H1 (cell line): Measurements from ENCODE around the gene APOL3. TPM values are rescaled to one million over a fixed set of nuclear protein-coding genes. Genes with fewer than 3 reads are reported as not detected.

ENCODE experiments used
- CTCF ChIA-PET: fragments of 300-600 bp; sonication (Branson Sonifier 250); formaldehyde crosslinking; loops from one replicate; lab custom pipeline; 2021; ENCODE audit not compliant: partially characterized antibody; lab: Charles Lee
- POLR2A ChIA-PET: fragments of 300-600 bp; sonication (Branson Sonifier 250); formaldehyde crosslinking; loops from one replicate; lab custom pipeline; 2021; ENCODE audit warnings: inconsistent platforms; ENCODE audit not compliant: partially characterized antibody; lab: Charles Lee
- DNase-seq, 2 experiments: peaks; one replicate each; pipeline versions ENCODE4 v3.0.0 to v3.0.0-alpha.2; 2010 to 2022; ENCODE audit warnings: low spot score in 2 of 2, low read depth in 1 of 2, mixed read lengths in 1 of 2
- FAIRE-seq: peaks from 2 replicates; lab custom pipeline; 2011; peaks lifted over from hg19 to GRCh38; lab: Jason Lieb, UNC
- H2AFZ ChIP-seq: 2 replicates; pipeline ENCODE4 v1.8.1; 2012; ENCODE audit warnings: low read length, inconsistent platforms
- H2AK5ac ChIP-seq: 2 replicates; pipeline ENCODE4 v1.6.1; 2013; ENCODE audit warnings: low read depth, low read length
- H2BK120ac ChIP-seq: replicated peaks from 2 replicates; pipeline ENCODE3; 2013; ENCODE audit warnings: low read depth, low read length, inconsistent platforms
- H2BK12ac ChIP-seq: 2 replicates; pipeline ENCODE4 v1.6.1; 2013; ENCODE audit warnings: low read depth, low read length
- H2BK15ac ChIP-seq: 2 replicates; pipeline ENCODE4 v1.6.1; 2013; ENCODE audit warnings: low read length
- H2BK20ac ChIP-seq: 2 replicates; pipeline ENCODE4 v1.6.1; 2013; ENCODE audit warnings: low read length
- H2BK5ac ChIP-seq: 2 replicates; pipeline ENCODE4 v1.6.1; 2013; ENCODE audit warnings: low read depth, low read length
- H3K14ac ChIP-seq: 2 replicates; pipeline ENCODE4 v1.6.1; 2013; ENCODE audit warnings: inconsistent platforms; ENCODE audit not compliant: insufficient read length
- H3K18ac ChIP-seq: 2 replicates; pipeline ENCODE4 v1.6.1; 2013; ENCODE audit warnings: low read length; ENCODE audit errors: extremely low read depth
- H3K23ac ChIP-seq: 2 replicates; pipeline ENCODE4 v1.6.1; 2013; ENCODE audit warnings: inconsistent platforms; ENCODE audit not compliant: insufficient read length
- H3K23me2 ChIP-seq: 2 replicates; pipeline ENCODE4 v1.6.1; 2013; ENCODE audit warnings: low read depth, low read length
- H3K27ac ChIP-seq: 2 replicates; pipeline ENCODE4 v1.6.1; 2011; ENCODE audit warnings: low read depth, low read length, inconsistent platforms
- H3K27me3 ChIP-seq, 4 experiments: replicated peaks in 1 of 4; 1 replicate in 1 of 4; 2 replicates in 3 of 4; pipeline versions ENCODE4 v1.6.1 to v1.8.1; 2011 to 2013; ENCODE audit warnings: low read length in 3 of 4, mild to moderate bottlenecking in 3 of 4, inconsistent platforms in 2 of 4, mixed read lengths in 2 of 4, moderate library complexity in 1 of 4; ENCODE audit not compliant: control insufficient read depth in 3 of 4, insufficient read depth in 3 of 4; ENCODE audit errors: extremely low read depth in 1 of 4
- H3K36me3 ChIP-seq, 4 experiments: 2 replicates each; pipeline versions ENCODE4 v1.6.1 to v1.8.1; 2011 to 2013; ENCODE audit warnings: mild to moderate bottlenecking in 4 of 4, low read length in 3 of 4, moderate library complexity in 2 of 4, control low read depth in 1 of 4, inconsistent platforms in 1 of 4; ENCODE audit not compliant: insufficient read depth in 4 of 4, control insufficient read depth in 2 of 4
- H3K4ac ChIP-seq: replicated peaks from 2 replicates; pipeline ENCODE3; 2013; ENCODE audit warnings: low read length, low read depth, mixed read lengths, inconsistent platforms; ENCODE audit not compliant: insufficient read length
- H3K4me1 ChIP-seq, 4 experiments: replicated peaks in 1 of 4; 1 replicate in 1 of 4; 2 replicates in 3 of 4; pipeline versions ENCODE4 v1.6.1 to v1.8.1; 2011 to 2013; ENCODE audit warnings: low read length in 3 of 4, inconsistent platforms in 2 of 4, mixed read lengths in 1 of 4; ENCODE audit not compliant: insufficient read depth in 4 of 4, control insufficient read depth in 3 of 4
- H3K4me2 ChIP-seq, 2 experiments: 2 replicates each; pipeline versions ENCODE4 v1.6.1 to v1.8.1; 2011 to 2013; ENCODE audit warnings: low read depth in 2 of 2, low read length in 2 of 2, control low read depth in 1 of 2, inconsistent platforms in 1 of 2, mild to moderate bottlenecking in 1 of 2; ENCODE audit not compliant: insufficient read depth in 1 of 2
- H3K4me3 ChIP-seq, 4 experiments: fragments of 200-600, 300-600 bp in 1 of 4; sonication (generic), shearing (Covaris generic), sonication (Bioruptor Twin) in 1 of 4; 2 replicates each; pipeline versions ENCODE4 v1.5.1 to v1.8.1; 2011 to 2016; ENCODE audit warnings: low read length in 4 of 4, low read depth in 3 of 4, control low read depth in 2 of 4, inconsistent platforms in 2 of 4, mild to moderate bottlenecking in 2 of 4, mixed read lengths in 1 of 4, moderate library complexity in 1 of 4; ENCODE audit not compliant: insufficient read depth in 2 of 4; ENCODE audit errors: extremely low read depth in 1 of 4
- H3K56ac ChIP-seq: replicated peaks from 2 replicates; pipeline ENCODE3; 2013; ENCODE audit warnings: low read depth, mild to moderate bottlenecking, mixed read lengths, low read length, inconsistent platforms; ENCODE audit not compliant: insufficient read length
- H3K79me1 ChIP-seq: 2 replicates; pipeline ENCODE4 v1.6.1; 2013; ENCODE audit warnings: low read depth, low read length, control low read depth
- H3K79me2 ChIP-seq, 2 experiments: 2 replicates each; pipeline versions ENCODE4 v1.6.1 to v1.8.1; 2012 to 2013; ENCODE audit warnings: low read length in 2 of 2, mild to moderate bottlenecking in 2 of 2, inconsistent platforms in 1 of 2; ENCODE audit not compliant: insufficient read depth in 2 of 2, control insufficient read depth in 1 of 2
- H3K9ac ChIP-seq, 4 experiments: replicated peaks in 1 of 4; 1 replicate in 1 of 4; 2 replicates in 3 of 4; pipeline versions ENCODE4 v1.6.1 to v1.8.1; 2011 to 2013; ENCODE audit warnings: low read depth in 3 of 4, low read length in 3 of 4, control low read depth in 2 of 4, mild to moderate bottlenecking in 2 of 4, moderate library complexity in 2 of 4, inconsistent platforms in 1 of 4; ENCODE audit errors: extremely low read depth in 1 of 4
- H3K9me3 ChIP-seq, 2 experiments: 2 replicates each; pipeline versions ENCODE4 v1.6.1 to v1.8.1; 2012 to 2013; ENCODE audit warnings: mild to moderate bottlenecking in 2 of 2, moderate library complexity in 2 of 2, control low read depth in 1 of 2, inconsistent platforms in 1 of 2, low read depth in 1 of 2, low read length in 1 of 2, mixed read lengths in 1 of 2; ENCODE audit not compliant: insufficient read depth in 2 of 2
- H4K20me1 ChIP-seq, 2 experiments: replicated peaks in 1 of 2; 2 replicates each; pipeline versions ENCODE3 to v1.8.1; 2011 to 2013; ENCODE audit warnings: inconsistent platforms in 2 of 2, low read length in 2 of 2, mild to moderate bottlenecking in 1 of 2; ENCODE audit not compliant: insufficient read depth in 2 of 2, control insufficient read depth in 1 of 2
- H4K5ac ChIP-seq: 2 replicates; pipeline ENCODE4 v1.6.1; 2013; ENCODE audit warnings: low read length, low read depth, mixed read lengths, inconsistent platforms; ENCODE audit not compliant: insufficient read length
- H4K8ac ChIP-seq: 2 replicates; pipeline ENCODE4 v1.8.0; 2013; ENCODE audit warnings: mild to moderate bottlenecking, moderate library complexity, low read length, inconsistent platforms; ENCODE audit not compliant: insufficient read depth; ENCODE audit errors: extremely low read depth
- H4K91ac ChIP-seq: replicated peaks from 2 replicates; pipeline ENCODE3; 2013; ENCODE audit warnings: low read length, mixed read lengths, inconsistent platforms; ENCODE audit not compliant: insufficient read length
- BRCA1 ChIP-seq: IDR thresholded peaks from 2 replicates; pipeline ENCODE4 v1.6.1; 2012; ENCODE audit warnings: low read depth, low read length, improper control_type of control experiment
- CEBPB ChIP-seq: IDR thresholded peaks from 2 replicates; pipeline ENCODE4 v1.6.1; 2012; ENCODE audit warnings: low read depth, low read length
- CREB1 ChIP-seq: IDR thresholded peaks from 2 replicates; pipeline ENCODE4 v1.6.1; 2012; ENCODE audit warnings: inconsistent platforms
- E2F6 ChIP-seq: IDR thresholded peaks from 2 replicates; pipeline ENCODE4 v1.6.1; 2012; ENCODE audit warnings: inconsistent platforms
- HDAC6 ChIP-seq: IDR thresholded peaks from one replicate; pipeline ENCODE4 v1.7.1; 2012; ENCODE audit warnings: low read depth, mild to moderate bottlenecking, inconsistent platforms, low read length, moderate library complexity
- JUND ChIP-seq: IDR thresholded peaks from 2 replicates; pipeline ENCODE4 v1.6.1; 2011; ENCODE audit warnings: mild to moderate bottlenecking, improper control_type of control experiment, low read length
- KDM5A ChIP-seq: fragments of 200-600 bp; IDR thresholded peaks from 2 replicates; pipeline ENCODE4 v1.7.1; 2012; ENCODE audit warnings: mild to moderate bottlenecking, low read length, inconsistent platforms, mixed read lengths
- MAFK ChIP-seq: IDR thresholded peaks from 2 replicates; pipeline ENCODE4 v1.6.1; 2012; ENCODE audit warnings: low read depth, mild to moderate bottlenecking, improper control_type of control experiment, low read length
- MAX ChIP-seq: IDR thresholded peaks from 2 replicates; pipeline ENCODE4 v1.6.1; 2012; ENCODE audit warnings: inconsistent platforms
- NRF1 ChIP-seq: IDR thresholded peaks from 2 replicates; pipeline ENCODE4 v1.6.1; 2011; ENCODE audit warnings: mild to moderate bottlenecking, low read depth, low read length, improper control_type of control experiment
- POLR2AphosphoS5 ChIP-seq: IDR thresholded peaks from 2 replicates; pipeline ENCODE4 v1.6.1; 2011; ENCODE audit warnings: low read depth, low read length
- RFX5 ChIP-seq: IDR thresholded peaks from 2 replicates; pipeline ENCODE4 v1.6.1; 2011; ENCODE audit warnings: low read depth, low read length, improper control_type of control experiment, borderline replicate concordance
- SP1 ChIP-seq: IDR thresholded peaks from 2 replicates; pipeline ENCODE4 v1.6.1; 2011; ENCODE audit warnings: low read depth, low read length
- SRF ChIP-seq: IDR thresholded peaks from 2 replicates; pipeline ENCODE4 v1.6.1; 2011; ENCODE audit warnings: mild to moderate bottlenecking, low read depth, low read length, moderate library complexity
- SUZ12 ChIP-seq: fragments of 200-600 bp; sonication (generic); IDR thresholded peaks from 2 replicates; pipeline ENCODE4 v1.6.1; 2012; ENCODE audit warnings: mild to moderate bottlenecking, inconsistent platforms, low read length, moderate library complexity, mixed read lengths
- TEAD4 ChIP-seq: IDR thresholded peaks from 2 replicates; pipeline ENCODE4 v1.6.1; 2012; ENCODE audit warnings: low read depth, low read length, inconsistent platforms, mixed read lengths
- WGBS, 2 experiments: shearing (Covaris generic) in 1 of 2; methylation state at CpG; one replicate each; pipeline versions ENCODE4 v1.1.6 to v1.1.7; 2013 to 2015; ENCODE audit warnings: low lambda C conversion rate in 2 of 2, mixed read lengths in 2 of 2, inconsistent platforms in 1 of 2, low coverage in 1 of 2, missing lambda C conversion rate in 1 of 2; ENCODE audit not compliant: insufficient replicate concordance in 2 of 2, insufficient coverage in 1 of 2, insufficient read length in 1 of 2; ENCODE audit errors: extremely low coverage in 1 of 2, missing lambda C conversion rate in 1 of 2; 5-methylcytosine and 5-hydroxymethylcytosine counted together
- polyA plus RNA-seq, 7 experiments: library from polyadenylated mRNA; depleted of rRNA in 3 of 7; stranded (reverse) in 5 of 7; unstranded in 2 of 7; fragments of >200 nt in 5 of 7; fragments of 200-250 nt in 2 of 7; gene quantifications; 1 replicate in 5 of 7; 2 replicates in 1 of 7; 4 replicates in 1 of 7; pipeline versions ENCODE4 v1.2.1 to v1.2.3, GENCODE V29; 2011 to 2013; ENCODE audit warnings: missing spikeins in 2 of 7, mixed read lengths in 2 of 7
- total RNA-seq: library from RNA; stranded (reverse); fragmentation: NEBNext Ultra II Directional; extraction: Animal tissue kit (Norgen Biotek cat#: 25700); gene quantifications from 2 replicates; pipeline ENCODE4 v1.2.1, GENCODE V29; 2021

APOL3 gene
- total and polyA plus RNA-seq, 2 of the 8 experiments (the other 6 are each of a cell fraction or from before 2014, with no cell fraction given) = 0.12 TPM; not detected in 1

- H2BK15ac ChIP-seq = no peak overlapping the region
- no peak overlapping the region for H3K23ac ChIP-seq
- H3K27ac ChIP-seq = no peak overlapping the region
- ChIA-PET CTCF (interaction anchor here (0.8 to 2.2 kb wide), 6 partner anchors 9 to 71 kb away, joined by 3 to 10 read pairs (median 4); no protein-coding TSS in a partner anchor), POLR2A (no interaction called here)
- no peak for DNase-seq
- H2BK5ac ChIP-seq = no peak overlapping the region
- no peaks in the 10 kb centered on the region for H3K79me2 ChIP-seq
- no peak overlapping the region for H3K9ac ChIP-seq
- H3K79me1 ChIP-seq = no peaks in the 10 kb centered on the region; the same call in 1 of the 2 replicates
- H4K8ac ChIP-seq = no peak overlapping the region
- H3K18ac ChIP-seq = no peak overlapping the region
- H3K23me2 ChIP-seq = no peaks in the 10 kb centered on the region
- TF ChIP-seq MAFK (no peak), MAX (no peak), BRCA1 (no peak), SUZ12 (no peak), TEAD4 (no peak), CREB1 (no peak), SRF (no peak), SP1 (no peak), RFX5 (no peak), HDAC6 (no peak), JUND (no peak), KDM5A (no peak), POLR2AphosphoS5 (no peak), CEBPB (no peak), E2F6 (no peak), NRF1 (no peak)
- H3K9me3 ChIP-seq = no peaks in the 10 kb centered on the region
- no peak overlapping the region for H2AK5ac ChIP-seq
- no peak overlapping the region for H4K91ac ChIP-seq
- no peak overlapping the region for H3K4me3 ChIP-seq
- FAIRE-seq = no peak
- H3K36me3 ChIP-seq = no peaks in the 10 kb centered on the region
- 88% methylated on average over 5 of the region's 5 CpGs; no CpG with 5 or more reads in 1 of the 2 experiments for WGBS, 2 experiments
- H3K4me2 ChIP-seq = no peak overlapping the region
- H4K5ac ChIP-seq = no peak overlapping the region
- H4K20me1 ChIP-seq = no peaks in the 10 kb centered on the region
- H2BK20ac ChIP-seq = no peak overlapping the region
- H2AFZ ChIP-seq = no peak overlapping the region
- peaks cover 0 to 6% (median 4%) of the 10 kb centered on the region in 4 experiments; a peak in 5 of 7 replicates for H3K4me1 ChIP-seq
- H3K4ac ChIP-seq = no peak overlapping the region
- no peak overlapping the region for H2BK12ac ChIP-seq
- H3K56ac ChIP-seq = no peak overlapping the region
- H3K14ac ChIP-seq = no peak overlapping the region
- H2BK120ac ChIP-seq = no peak overlapping the region
- no peaks in the 10 kb centered on the region; a peak in 1 of 7 replicates for H3K27me3 ChIP-seq
Measured at GRCh38 chr22:36136475-36136874, 24.1 kb downstream of the APOL3 start.
